HFFc6 (cell line): ENCODE data around the gene C16orf92. TPM values are rescaled to one million over a fixed set of nuclear protein-coding genes. Genes with fewer than 3 reads are reported as not detected.

ENCODE experiments used
- DNase-seq: peaks from one replicate; pipeline ENCODE4 v3.0.0-alpha.2; 2018
- H3K27ac Mint-ChIP-seq: 2 replicates; pipeline ENCODE4 v1.8.0; 2020; ENCODE audit warnings: mild to moderate bottlenecking, mixed read lengths
- H3K27me3 Mint-ChIP-seq: 2 replicates; pipeline ENCODE4 v1.8.0; 2021; ENCODE audit warnings: mild to moderate bottlenecking, moderate library complexity, mixed read lengths; ENCODE audit not compliant: insufficient read depth
- H3K36me3 Mint-ChIP-seq: 2 replicates; pipeline ENCODE4 v1.8.0; 2021; ENCODE audit warnings: low read depth, mixed read lengths
- H3K4me1 Mint-ChIP-seq: 2 replicates; pipeline ENCODE4 v1.8.0; 2020; ENCODE audit warnings: low read depth, mixed read lengths
- H3K4me3 Mint-ChIP-seq: 2 replicates; pipeline ENCODE4 v1.8.0; 2020; ENCODE audit warnings: mild to moderate bottlenecking, moderate library complexity, mixed read lengths
- H3K9me3 Mint-ChIP-seq: 2 replicates; pipeline ENCODE4 v1.8.0; 2020; ENCODE audit warnings: mild to moderate bottlenecking, mixed read lengths
- CTCF ChIP-seq: fragments of 200-600 bp; sonication (generic); IDR thresholded peaks from 2 replicates; pipeline ENCODE4 v1.5.0; 2021; ENCODE audit warnings: antibody characterized with exemption, mild to moderate bottlenecking
- total RNA-seq, 6 experiments: library from RNA; stranded (reverse); fragmentation: NEBNext Ultra II Directional; extraction: Animal tissue kit (Norgen Biotek cat#: 25700); gene quantifications; 2 replicates in 1 of 6; 3 replicates in 5 of 6; pipeline ENCODE4 v1.2.3, GENCODE V29; 2021

C16orf92 gene
- total RNA-seq, 6 experiments from 2014 or later = not detected

- Mint-ChIP-seq H3K36me3 (peaks cover under 1% of the 10 kb centered on the region; the same call in 1 of the 2 replicates), H3K9me3 (no peaks in the 10 kb centered on the region), H3K27ac (no peak overlapping the region), H3K27me3 (peaks cover 14% of the 10 kb centered on the region), H3K4me1 (no peaks in the 10 kb centered on the region), H3K4me3 (no peak overlapping the region)
- no peak for TF ChIP-seq CTCF
- DNase-seq = no peak
Measured at GRCh38 chr16:30004811-30005242, 18.2 kb upstream of the C16orf92 start.

DNA sequence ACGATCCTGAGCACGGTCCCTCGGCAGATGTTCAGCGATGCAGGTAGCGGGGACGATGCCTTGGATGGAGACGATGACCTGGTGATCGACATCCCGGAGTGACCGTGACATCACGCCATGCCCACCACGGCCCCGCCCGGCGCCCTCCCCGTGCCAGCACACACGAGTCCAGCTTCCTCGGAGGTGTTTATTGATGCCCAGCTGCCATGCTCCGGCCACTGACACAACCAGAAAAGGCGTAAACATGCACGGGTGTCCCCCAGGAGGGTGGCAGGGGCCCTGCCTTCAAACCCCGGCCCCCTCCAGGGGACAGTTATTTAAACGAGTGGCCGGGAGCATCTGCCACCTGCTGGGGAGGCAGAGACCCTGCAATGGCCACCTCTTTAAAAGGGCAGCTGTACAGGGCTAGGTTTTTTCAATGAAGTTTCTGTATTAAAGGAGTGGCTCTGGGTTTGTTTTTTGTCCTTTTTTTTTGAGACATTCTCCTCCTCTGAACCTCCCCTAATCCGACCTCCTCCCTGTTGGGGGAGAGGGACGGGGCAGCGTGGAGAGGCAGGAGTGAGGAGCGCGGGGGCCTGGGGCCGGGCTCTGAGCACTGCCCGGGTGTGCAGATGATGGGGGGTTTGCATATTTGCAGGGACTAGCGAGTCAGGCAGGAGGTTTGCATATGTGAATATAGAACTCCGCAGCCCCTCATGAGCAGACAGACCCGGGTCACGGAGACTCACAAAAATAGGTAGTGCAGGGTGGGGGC, 17.5 kb upstream of the C16orf92 start:
- no peak overlapping the region for H3K4me3 Mint-ChIP-seq
- H3K4me1 Mint-ChIP-seq = no peaks in the 10 kb centered on the region
- no peaks in the 10 kb centered on the region for H3K36me3 Mint-ChIP-seq
- no peaks in the 10 kb centered on the region for H3K9me3 Mint-ChIP-seq
- no peak overlapping the region for H3K27ac Mint-ChIP-seq
- peaks cover 20% of the 10 kb centered on the region for H3K27me3 Mint-ChIP-seq
- TF ChIP-seq CTCF = peak; percentile 87
- peak; percentile 27 for DNase-seq

GRCh38 chr16:30006095-30006473, 16.9 kb upstream of the C16orf92 start:
- H3K4me1 Mint-ChIP-seq = no peaks in the 10 kb centered on the region
- no peak for TF ChIP-seq CTCF
- H3K36me3 Mint-ChIP-seq = no peaks in the 10 kb centered on the region
- no peak overlapping the region for H3K4me3 Mint-ChIP-seq
- DNase-seq = no peak
- H3K27me3 Mint-ChIP-seq = peaks cover 20% of the 10 kb centered on the region
- H3K9me3 Mint-ChIP-seq = no peaks in the 10 kb centered on the region
- H3K27ac Mint-ChIP-seq = no peak overlapping the region

DNA sequence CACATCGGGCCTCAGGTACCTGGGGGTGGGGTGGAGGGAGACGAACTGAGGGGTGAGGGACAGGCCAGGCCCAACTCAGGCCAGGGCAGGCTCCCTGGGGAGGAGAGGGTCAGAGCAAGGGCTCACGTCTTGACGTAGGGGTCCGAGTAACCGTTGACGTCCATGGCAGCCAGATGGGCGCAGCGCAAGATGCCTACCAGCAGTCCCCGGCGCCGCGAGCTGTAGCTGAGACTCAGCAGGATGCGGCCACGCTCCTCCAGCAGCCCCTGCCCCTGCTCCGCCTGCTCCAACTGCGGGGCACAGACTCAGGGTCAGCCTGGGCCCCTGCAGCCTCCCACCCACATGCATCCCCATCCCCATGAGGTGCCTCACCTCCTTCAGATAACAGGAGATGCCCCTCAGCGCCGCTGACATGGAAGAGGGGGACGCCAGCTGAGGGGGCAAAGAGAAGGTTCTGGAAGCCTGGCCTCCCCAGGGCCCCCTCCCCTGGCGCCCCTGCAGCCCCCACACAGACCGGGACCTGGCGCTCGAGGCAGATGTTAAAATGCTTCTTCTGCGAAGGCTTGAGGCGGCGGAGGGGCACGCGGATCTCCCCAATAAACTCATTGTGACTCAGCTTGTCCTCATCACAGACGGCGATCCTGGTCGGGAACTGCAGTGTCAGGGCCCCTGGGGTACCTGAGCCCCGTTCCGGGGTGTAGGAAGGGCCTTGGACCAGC, 16.2 kb upstream of the C16orf92 start:
- Mint-ChIP-seq H3K36me3 (no peaks in the 10 kb centered on the region), H3K4me1 (no peaks in the 10 kb centered on the region), H3K9me3 (no peaks in the 10 kb centered on the region), H3K27ac (no peak overlapping the region), H3K4me3 (no peak overlapping the region), H3K27me3 (peaks cover 20% of the 10 kb centered on the region)
- no peak for TF ChIP-seq CTCF
- no peak for DNase-seq

DNA sequence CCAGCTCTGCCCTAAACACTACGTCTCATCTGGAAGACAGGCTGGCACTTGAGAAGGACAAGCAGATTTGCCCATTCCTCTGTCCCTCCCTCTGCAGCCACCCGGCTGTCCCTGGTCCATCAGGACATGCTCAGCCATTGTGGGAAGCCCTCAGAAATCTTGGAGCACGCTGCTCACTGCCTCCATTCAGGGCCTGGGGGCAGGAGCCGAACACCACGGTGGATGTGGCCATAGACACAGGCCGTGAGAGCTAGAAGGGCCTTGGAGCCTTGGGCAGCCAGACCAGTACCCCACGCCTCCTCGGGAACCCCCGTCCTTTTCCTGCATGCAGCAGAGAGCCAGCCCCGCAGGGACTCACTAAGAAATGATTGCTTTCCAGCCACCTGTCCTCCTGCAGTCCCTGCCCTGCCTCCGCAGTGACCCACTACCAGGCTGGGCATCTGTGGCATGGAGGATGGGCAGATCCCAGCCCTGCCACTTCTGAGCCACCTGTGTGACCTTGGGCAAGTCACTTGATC, 15.6 kb upstream of the C16orf92 start:
- no peaks in the 10 kb centered on the region for H3K4me1 Mint-ChIP-seq
- H3K9me3 Mint-ChIP-seq = no peaks in the 10 kb centered on the region
- no peak for TF ChIP-seq CTCF
- no peak overlapping the region for H3K4me3 Mint-ChIP-seq
- H3K36me3 Mint-ChIP-seq = no peaks in the 10 kb centered on the region
- H3K27ac Mint-ChIP-seq = no peak overlapping the region
- peaks cover 20% of the 10 kb centered on the region for H3K27me3 Mint-ChIP-seq
- no peak for DNase-seq
